ENCODE data around the gene PCBD1. TPM values are rescaled to one million over a fixed set of nuclear protein-coding genes. Genes with fewer than 3 reads are reported as not detected.
A peak's percentile ranks its signal among the peaks of the same experiment; 100 is the strongest.

PCBD1 gene
- total and polyA plus RNA-seq, 4 experiments from 2014 or later: 12.4 to 22.5 (median 18.0) TPM

DNA sequence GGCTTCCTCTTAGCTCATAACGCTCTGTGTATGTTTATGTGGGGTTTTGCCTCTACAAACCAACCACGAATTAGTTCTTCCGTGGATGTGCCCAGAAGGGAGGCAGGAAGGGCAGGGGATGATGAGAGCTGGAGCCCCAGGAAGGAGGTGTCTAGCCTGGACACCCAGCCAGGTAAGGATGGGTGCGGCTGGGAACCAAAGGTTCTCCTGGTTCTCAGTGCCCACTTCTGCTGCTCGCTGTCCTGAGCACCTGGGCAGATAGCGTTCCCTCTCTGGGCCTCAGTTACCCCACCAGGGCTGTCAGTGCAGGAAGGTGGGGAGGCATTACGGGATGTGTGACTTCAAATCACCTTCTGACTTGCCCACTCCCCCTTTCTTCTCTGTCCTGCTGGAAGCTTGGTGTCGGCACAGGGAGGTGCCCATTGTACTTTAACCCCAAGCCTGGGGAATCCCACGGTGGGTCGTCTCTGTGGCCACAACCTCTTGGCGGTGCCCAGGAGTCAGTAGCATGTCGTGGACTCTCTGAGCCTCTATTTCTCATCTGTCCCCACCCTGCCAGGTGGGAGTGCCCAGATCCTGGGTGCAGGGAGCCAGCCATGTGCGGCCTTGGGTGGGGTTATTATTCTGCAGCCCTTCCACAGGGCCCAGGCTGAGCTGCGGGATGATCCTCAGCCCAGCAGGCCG is 18.7 kb upstream of the PCBD1 start:
- no peaks in the 10 kb centered on the region for H3K36me3 ChIP-seq (ENCODE audit: insufficient read depth, low read length)
- Mint-ChIP-seq H3K4me3 (no peak overlapping the region), H3K27ac (no peak overlapping the region), H3K36me3 (no peaks in the 10 kb centered on the region), H3K4me1 (no peaks in the 10 kb centered on the region), H3K27me3 (peaks cover 5 to 7% of the 10 kb centered on the region in 2 donors), H3K9me3 (no peaks in the 10 kb centered on the region)
- no peaks in the 10 kb centered on the region for H3K9me3 ChIP-seq (ENCODE audit: control insufficient read depth in 1 of 2, low read length in 2 of 2)
- no peaks in the 10 kb centered on the region for H3K27me3 ChIP-seq (ENCODE audit: insufficient read depth, low read length)
- no peak overlapping the region for H3K4me3 ChIP-seq (ENCODE audit: low read length in 2 of 2)
- ChIA-PET CTCF (ENCODE audit: partially characterized antibody) (interaction anchor here (0.5 to 1.2 kb wide), 2 partner anchors 18 to 269 kb away, joined by 3 read pairs; no protein-coding TSS in a partner anchor), POLR2A (ENCODE audit: partially characterized antibody) (no interaction called here)
- no peak for DNase-seq
- no peak overlapping the region for H3K27ac ChIP-seq (ENCODE audit: low read depth, low read length)
- H3K4me1 ChIP-seq (ENCODE audit: insufficient read depth, low read length): no peaks in the 10 kb centered on the region
- intact Hi-C loops (cut with micrococcal nuclease): no loop called here

DNA sequence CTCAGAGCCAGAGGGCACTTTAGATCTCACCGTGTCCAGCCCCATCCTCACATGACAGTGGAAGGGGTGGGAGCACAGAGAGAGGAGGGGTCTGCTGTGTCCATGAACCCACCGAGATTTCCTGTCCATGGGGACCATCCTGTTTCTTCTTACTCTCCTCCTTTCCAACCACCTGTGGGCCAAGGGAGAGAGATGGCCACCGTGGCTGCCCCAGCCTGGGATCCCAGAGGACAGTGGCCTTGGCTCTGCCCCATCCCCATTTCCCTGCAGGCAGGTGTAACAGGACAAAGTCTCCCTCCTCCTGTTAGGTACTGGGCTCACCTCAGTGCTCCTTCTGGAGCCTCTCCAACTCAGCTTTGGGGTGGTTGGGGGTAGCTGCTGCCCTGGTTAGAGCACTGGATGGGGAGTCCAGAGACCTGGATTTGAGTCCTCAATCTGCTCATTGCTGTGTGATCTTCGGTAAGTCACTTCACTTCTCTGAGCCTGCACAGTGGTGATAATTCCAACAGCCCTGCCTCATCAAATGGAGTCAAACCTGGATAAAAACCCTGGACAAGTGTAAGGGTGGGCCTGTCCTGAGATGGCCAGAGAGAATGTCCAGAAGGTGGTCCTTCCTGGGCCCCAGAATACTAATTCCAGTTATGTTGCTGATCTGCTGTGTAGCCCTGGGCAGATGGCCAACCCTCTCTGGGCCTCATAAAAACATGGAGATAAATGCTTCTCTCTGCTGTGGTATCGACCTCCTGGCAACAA is 17.8 kb upstream of the PCBD1 start:
- intact Hi-C loops (cut with micrococcal nuclease): no loop called here
- H3K27me3 ChIP-seq (ENCODE audit: insufficient read depth, low read length): no peaks in the 10 kb centered on the region
- no peak overlapping the region for H3K4me3 Mint-ChIP-seq
- POLR2A ChIA-PET (ENCODE audit: partially characterized antibody): no interaction called here
- no peaks in the 10 kb centered on the region for H3K4me1 ChIP-seq (ENCODE audit: insufficient read depth, low read length)
- no peaks in the 10 kb centered on the region for H3K9me3 Mint-ChIP-seq
- no peak for DNase-seq
- CTCF ChIA-PET (ENCODE audit: partially characterized antibody): interaction anchor here (0.5 to 1.2 kb wide), 2 partner anchors 19 to 268 kb away, joined by 3 read pairs; no protein-coding TSS in a partner anchor
- H3K27ac ChIP-seq (ENCODE audit: low read depth, low read length): no peak overlapping the region
- H3K27ac Mint-ChIP-seq: no peak overlapping the region
- H3K4me1 Mint-ChIP-seq: no peaks in the 10 kb centered on the region
- H3K27me3 Mint-ChIP-seq: peaks cover 4 to 7% of the 10 kb centered on the region in 2 donors
- no peaks in the 10 kb centered on the region for H3K9me3 ChIP-seq (ENCODE audit: control insufficient read depth in 1 of 2, low read length in 2 of 2)
- no peaks in the 10 kb centered on the region for H3K36me3 ChIP-seq (ENCODE audit: insufficient read depth, low read length)
- H3K36me3 Mint-ChIP-seq: no peaks in the 10 kb centered on the region
- H3K4me3 ChIP-seq (ENCODE audit: low read length in 2 of 2): no peak overlapping the region

DNA sequence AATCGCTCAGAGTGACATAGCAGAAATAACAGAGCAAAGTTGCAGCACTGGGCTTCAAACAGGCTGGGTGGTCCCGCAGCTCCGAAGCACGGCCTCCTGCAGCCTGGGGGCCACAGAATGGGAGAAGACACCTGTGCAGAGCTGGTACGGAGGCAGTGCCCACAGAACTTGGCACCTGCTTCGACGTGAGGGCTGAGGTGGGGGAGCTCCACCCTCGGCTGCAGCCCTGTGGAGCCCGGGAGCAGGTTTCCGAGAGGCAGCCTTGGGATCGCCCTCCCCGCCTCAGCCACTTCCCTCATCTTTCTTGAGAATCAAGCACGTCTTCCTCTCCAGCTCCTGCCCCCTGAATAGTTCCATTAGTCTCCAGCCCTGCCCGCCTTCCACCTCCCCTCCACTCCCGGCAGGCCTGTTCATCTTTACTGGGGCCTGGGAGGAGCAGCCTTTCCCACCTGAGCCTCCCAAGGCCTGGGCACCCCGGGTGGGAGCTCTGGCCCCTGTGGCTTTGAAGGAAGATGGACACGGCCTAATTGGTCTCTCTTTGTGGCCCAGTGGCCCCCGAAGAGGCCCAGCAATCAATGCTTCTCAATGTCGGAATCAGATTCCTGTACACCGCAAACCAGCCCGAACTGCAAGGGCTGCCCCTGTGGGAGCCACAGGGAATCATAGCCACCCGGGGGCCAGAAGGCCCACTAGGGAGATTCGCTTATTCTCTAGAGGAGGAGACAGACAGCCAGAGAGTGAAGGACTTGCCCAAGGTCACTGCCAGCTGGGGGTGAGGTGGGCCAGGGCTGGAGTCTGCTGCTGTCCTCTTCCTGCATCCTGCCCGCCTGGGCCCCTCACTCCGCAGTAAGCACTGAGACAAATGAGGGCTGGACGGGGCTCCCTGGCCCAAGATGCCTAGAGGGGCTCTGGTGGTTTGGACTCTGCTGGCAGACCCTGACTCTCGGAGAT is 17.0 kb upstream of the PCBD1 start:
- H3K27ac Mint-ChIP-seq: no peak overlapping the region
- Histone ChIP-seq H3K4me3 (ENCODE audit: low read length in 2 of 2) (no peak overlapping the region), H3K9me3 (ENCODE audit: control insufficient read depth in 1 of 2, low read length in 2 of 2) (no peaks in the 10 kb centered on the region), H3K27ac (ENCODE audit: low read depth, low read length) (no peak overlapping the region), H3K4me1 (ENCODE audit: insufficient read depth, low read length) (no peaks in the 10 kb centered on the region), H3K27me3 (ENCODE audit: insufficient read depth, low read length) (no peaks in the 10 kb centered on the region), H3K36me3 (ENCODE audit: insufficient read depth, low read length) (no peaks in the 10 kb centered on the region)
- H3K27me3 Mint-ChIP-seq: peaks cover 4 to 7% of the 10 kb centered on the region in 2 donors
- H3K36me3 Mint-ChIP-seq: no peaks in the 10 kb centered on the region
- H3K4me3 Mint-ChIP-seq: no peak overlapping the region
- H3K9me3 Mint-ChIP-seq: no peaks in the 10 kb centered on the region
- no peak for DNase-seq
- H3K4me1 Mint-ChIP-seq: no peaks in the 10 kb centered on the region
- intact Hi-C loops (cut with micrococcal nuclease): no loop called here
- POLR2A ChIA-PET (ENCODE audit: partially characterized antibody): no interaction called here
- CTCF ChIA-PET (ENCODE audit: partially characterized antibody): interaction anchor here (1.6 kb wide), 1 partner anchor 20 kb away, joined by 3 read pairs; no protein-coding TSS in a partner anchor

DNA sequence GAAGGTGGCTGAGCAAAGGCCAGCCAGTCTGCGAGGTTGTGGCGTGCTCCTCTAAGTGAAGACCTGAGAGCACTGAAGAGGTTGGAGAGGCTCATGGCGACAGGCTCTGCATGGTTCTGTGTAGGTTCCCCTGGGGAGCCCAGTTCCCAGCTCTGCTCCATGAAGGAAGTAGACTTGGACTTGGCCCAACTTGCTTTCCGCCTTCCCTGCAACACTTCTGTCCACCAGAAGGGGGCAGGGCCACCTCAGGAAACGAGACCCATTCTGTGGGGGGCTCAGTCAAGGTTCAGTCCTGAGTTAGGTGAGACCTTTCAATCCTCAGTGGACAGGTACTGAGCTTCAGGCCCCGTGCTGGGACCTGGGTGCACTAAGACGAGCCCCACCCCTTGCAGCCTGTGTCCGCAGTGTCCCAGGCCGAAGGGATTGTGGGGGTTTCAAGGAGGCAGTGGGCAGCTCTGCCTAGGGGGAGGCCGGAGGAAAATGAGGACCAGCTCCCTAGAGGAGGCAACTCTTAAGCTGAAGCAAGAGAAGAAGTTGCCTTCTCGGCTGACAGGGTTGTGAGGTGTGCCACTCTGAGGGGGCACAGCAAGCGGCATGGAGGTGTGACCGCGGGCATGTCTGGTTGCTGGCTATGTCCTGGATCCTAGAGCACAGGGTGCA is 15.0 kb upstream of the PCBD1 start:
- H3K4me1 Mint-ChIP-seq: no peaks in the 10 kb centered on the region
- CTCF ChIA-PET (ENCODE audit: partially characterized antibody): interaction anchor here (0.6 to 1.4 kb wide), 6 partner anchors 10 to 87 kb away, joined by 3 to 5 read pairs (median 4); partner anchors contain the start of gene SGPL1
- no peaks in the 10 kb centered on the region for H3K36me3 Mint-ChIP-seq
- intact Hi-C loops (cut with micrococcal nuclease): no loop called here
- POLR2A ChIA-PET (ENCODE audit: partially characterized antibody): no interaction called here
- no peaks in the 10 kb centered on the region for H3K36me3 ChIP-seq (ENCODE audit: insufficient read depth, low read length)
- peaks cover 4 to 6% of the 10 kb centered on the region in 2 donors for H3K27me3 Mint-ChIP-seq
- no peak overlapping the region for H3K4me3 Mint-ChIP-seq
- DNase-seq: no peak
- no peak overlapping the region for H3K27ac Mint-ChIP-seq
- H3K4me1 ChIP-seq (ENCODE audit: insufficient read depth, low read length): no peaks in the 10 kb centered on the region
- no peaks in the 10 kb centered on the region for H3K9me3 Mint-ChIP-seq
- no peak overlapping the region for H3K4me3 ChIP-seq (ENCODE audit: low read length in 2 of 2)
- no peaks in the 10 kb centered on the region for H3K9me3 ChIP-seq (ENCODE audit: control insufficient read depth in 1 of 2, low read length in 2 of 2)
- H3K27ac ChIP-seq (ENCODE audit: low read depth, low read length): no peak overlapping the region
- no peaks in the 10 kb centered on the region for H3K27me3 ChIP-seq (ENCODE audit: insufficient read depth, low read length)

DNA sequence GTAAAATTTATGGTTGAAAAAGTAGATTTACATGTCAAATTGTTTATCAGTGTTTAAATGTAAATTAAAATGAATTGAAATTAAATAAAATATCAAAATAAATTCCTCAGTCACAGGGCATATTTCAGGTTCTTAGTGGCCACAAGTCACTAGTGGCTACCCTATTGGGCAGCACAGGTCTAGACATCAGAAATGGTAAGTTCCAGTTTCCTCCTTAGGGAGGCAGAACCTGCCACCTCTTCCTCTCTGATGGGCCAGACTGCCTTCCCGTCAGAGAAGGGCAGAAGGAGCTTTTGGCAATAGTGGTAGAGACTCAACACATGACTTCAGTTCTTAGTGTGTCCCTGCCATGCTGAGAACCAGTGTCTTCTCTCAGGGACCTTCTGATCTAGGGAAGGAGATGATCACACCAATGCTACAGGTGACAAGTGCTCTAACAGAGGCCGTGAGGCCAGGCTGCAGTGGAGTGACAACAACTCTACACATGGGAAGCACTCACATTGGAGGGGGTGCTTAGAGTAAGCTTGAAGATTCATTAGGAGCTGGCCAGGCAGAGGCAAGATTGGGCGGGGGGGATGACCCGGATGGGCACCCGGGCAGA is 14.4 kb upstream of the PCBD1 start:
- Histone ChIP-seq H3K27me3 (ENCODE audit: insufficient read depth, low read length) (no peaks in the 10 kb centered on the region), H3K4me1 (ENCODE audit: insufficient read depth, low read length) (no peaks in the 10 kb centered on the region), H3K4me3 (ENCODE audit: low read length in 2 of 2) (no peak overlapping the region), H3K9me3 (ENCODE audit: control insufficient read depth in 1 of 2, low read length in 2 of 2) (no peaks in the 10 kb centered on the region), H3K27ac (ENCODE audit: low read depth, low read length) (no peak overlapping the region), H3K36me3 (ENCODE audit: insufficient read depth, low read length) (no peaks in the 10 kb centered on the region)
- no peak for DNase-seq
- POLR2A ChIA-PET (ENCODE audit: partially characterized antibody): no interaction called here
- Mint-ChIP-seq H3K27ac (no peak overlapping the region), H3K4me3 (peak overlapping the region in 1 of 8 donors; percentile 48), H3K9me3 (no peaks in the 10 kb centered on the region), H3K27me3 (peaks cover 4% of the 10 kb centered on the region in 2 donors), H3K36me3 (no peaks in the 10 kb centered on the region), H3K4me1 (no peaks in the 10 kb centered on the region)
- CTCF ChIA-PET (ENCODE audit: partially characterized antibody): interaction anchor here (1.2 to 1.3 kb wide), 3 partner anchors 9 to 52 kb away, joined by 3 to 5 read pairs (median 4); no protein-coding TSS in a partner anchor
- intact Hi-C loops (cut with micrococcal nuclease): no loop called here

DNA sequence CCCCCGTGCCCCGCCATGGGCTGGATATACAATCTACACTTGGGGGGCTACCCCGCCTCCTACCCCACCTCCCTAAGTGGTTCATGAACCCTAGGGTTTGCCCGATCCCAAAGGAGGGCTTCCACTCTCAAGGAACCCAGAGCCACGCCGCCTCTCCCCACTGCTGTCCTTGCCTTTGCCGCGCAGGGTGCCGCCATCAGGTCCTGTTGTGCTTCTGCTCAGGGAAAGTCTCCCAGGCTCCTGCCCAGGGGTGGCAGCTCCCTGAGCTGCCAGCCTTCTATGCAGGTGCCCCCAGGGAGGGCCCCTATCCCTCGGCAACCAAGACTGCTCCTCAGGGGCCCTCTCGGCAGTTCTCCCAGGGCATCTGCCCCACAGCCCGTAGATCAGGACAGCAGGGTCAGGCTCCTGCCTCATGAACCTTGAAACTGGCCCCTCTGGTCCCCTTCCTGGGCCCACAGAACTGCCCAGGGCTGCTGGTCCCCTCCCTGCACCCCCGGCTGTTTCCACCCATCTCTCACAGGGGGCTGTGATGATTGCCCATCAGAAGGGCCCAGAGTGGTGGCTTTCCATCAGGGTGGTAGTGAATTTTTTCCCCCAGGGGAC is 13.0 kb upstream of the PCBD1 start:
- ChIA-PET POLR2A (ENCODE audit: partially characterized antibody) (no interaction called here), CTCF (ENCODE audit: partially characterized antibody) (no interaction called here)
- DNase-seq: no peak
- Histone ChIP-seq H3K27me3 (ENCODE audit: insufficient read depth, low read length) (no peaks in the 10 kb centered on the region), H3K4me1 (ENCODE audit: insufficient read depth, low read length) (no peaks in the 10 kb centered on the region), H3K4me3 (ENCODE audit: low read length in 2 of 2) (no peak overlapping the region), H3K9me3 (ENCODE audit: control insufficient read depth in 1 of 2, low read length in 2 of 2) (no peaks in the 10 kb centered on the region), H3K36me3 (ENCODE audit: insufficient read depth, low read length) (no peaks in the 10 kb centered on the region), H3K27ac (ENCODE audit: low read depth, low read length) (no peak overlapping the region)
- H3K27ac Mint-ChIP-seq: no peak overlapping the region
- H3K4me1 Mint-ChIP-seq: no peaks in the 10 kb centered on the region
- H3K9me3 Mint-ChIP-seq: no peaks in the 10 kb centered on the region
- no peak overlapping the region for H3K4me3 Mint-ChIP-seq
- no peaks in the 10 kb centered on the region for H3K36me3 Mint-ChIP-seq
- intact Hi-C loops (cut with micrococcal nuclease): no loop called here
- peaks cover 4% of the 10 kb centered on the region in 2 donors for H3K27me3 Mint-ChIP-seq
